Central memory CD4-positive, alpha-beta T cell (primary cell): Measurements from ENCODE around the gene ZFYVE27.

Experiments used
- DNase-seq: peaks from one replicate; pipeline ENCODE4 v3.0.0; 2022

Gene ZFYVE27

GRCh38 chr10:97714401-97715258 is 22.3 kb upstream of the ZFYVE27 start:
- DNase-seq = no peak

- no peak for DNase-seq
Measured at GRCh38 chr10:97715259-97715874, 21.6 kb upstream of the ZFYVE27 start.

- DNase-seq = no peak
Measured at GRCh38 chr10:97717627-97718026, 19.3 kb upstream of the ZFYVE27 start.

GRCh38 chr10:97718178-97718577 is 18.8 kb upstream of the ZFYVE27 start:
- DNase-seq = no peak

- no peak for DNase-seq
Measured at GRCh38 chr10:97718659-97719142, 18.2 kb upstream of the ZFYVE27 start.

GRCh38 chr10:97719602-97720001 is 17.3 kb upstream of the ZFYVE27 start:
- DNase-seq = no peak

- no peak for DNase-seq
Measured at GRCh38 chr10:97721871-97722780, 14.8 kb upstream of the ZFYVE27 start.

GRCh38 chr10:97723001-97723400 is 13.9 kb upstream of the ZFYVE27 start:
- no peak for DNase-seq

- DNase-seq = no peak
Measured at GRCh38 chr10:97724341-97724941, 12.5 kb upstream of the ZFYVE27 start.

GRCh38 chr10:97726636-97727178 is 10.2 kb upstream of the ZFYVE27 start:
- no peak for DNase-seq

GRCh38 chr10:97729014-97729413 is 7.9 kb upstream of the ZFYVE27 start:
- no peak for DNase-seq

- peak; percentile 55 for DNase-seq
Measured at GRCh38 chr10:97731346-97732051, 5.4 kb upstream of the ZFYVE27 start.

- no peak for DNase-seq
Measured at GRCh38 chr10:97732052-97732359, 4.9 kb upstream of the ZFYVE27 start.

- no peak for DNase-seq
Measured at GRCh38 chr10:97733256-97733655, 3.7 kb upstream of the ZFYVE27 start.

- DNase-seq = no peak
Measured at GRCh38 chr10:97734021-97734420, 2.9 kb upstream of the ZFYVE27 start.

- DNase-seq = no peak
Measured at GRCh38 chr10:97736403-97736901, 476 bp upstream of the ZFYVE27 start.

GRCh38 chr10:97737770-97738265 is 890 bp downstream of the ZFYVE27 start:
- DNase-seq = no peak

- no peak for DNase-seq
Measured at GRCh38 chr10:97738616-97739015, 1.7 kb downstream of the ZFYVE27 start.

GRCh38 chr10:97740613-97741012 is 3.7 kb downstream of the ZFYVE27 start:
- no peak for DNase-seq

- no peak for DNase-seq
Measured at GRCh38 chr10:97743169-97743943, 6.4 kb downstream of the ZFYVE27 start.
